A673 (cell line): ENCODE measurements around the gene CPN2. TPM values are rescaled to one million over a fixed set of nuclear protein-coding genes. Genes with fewer than 3 reads are reported as not detected.
A peak's percentile ranks its signal among the peaks of the same experiment; 100 is the strongest.

Experiments
- BruUV-seq: library from RNA; stranded (reverse); fragments of 400-500 nt; replicated peaks from 2 replicates; lab custom pipeline; 2021; lab: Mats Ljungman, UMichigan
- CTCF ChIA-PET: fragments of 300-600 bp; sonication (Branson Sonifier 250); formaldehyde crosslinking; loops from one replicate; lab custom pipeline; 2022; ENCODE audit warnings: antibody characterized with exemption; lab: Charles Lee
- POLR2A ChIA-PET: fragments of 300-600 bp; sonication (Branson Sonifier 250); formaldehyde crosslinking; loops from one replicate; lab custom pipeline; 2022; ENCODE audit warnings: antibody characterized with exemption; ENCODE audit not compliant: low non-redundant PET; lab: Charles Lee
- DNase-seq: peaks from one replicate; pipeline ENCODE4 v3.0.0-alpha.2; 2015; ENCODE audit warnings: low spot score
- H3K27ac ChIP-seq: fragments of 200-600 bp; sonication (generic); 2 replicates; pipeline ENCODE4 v1.5.1; 2016; ENCODE audit warnings: mixed run types, low read depth, mild to moderate bottlenecking, mixed read lengths, antibody characterized with exemption, low read length; ENCODE audit not compliant: poor library complexity, severe bottlenecking
- H3K27me3 ChIP-seq: fragments of 200-600 bp; sonication (generic); replicated peaks from 2 replicates; pipeline ENCODE4 v1.6.1; 2017; ENCODE audit warnings: mixed run types, low read depth, mild to moderate bottlenecking, mixed read lengths, antibody characterized with exemption, low read length; ENCODE audit not compliant: insufficient read depth, poor library complexity
- H3K36me3 ChIP-seq: fragments of 200-600 bp; sonication (generic); 2 replicates; pipeline ENCODE4 v1.6.1; 2016; ENCODE audit warnings: mixed run types, mild to moderate bottlenecking, mixed read lengths, antibody characterized with exemption, low read length; ENCODE audit not compliant: insufficient read depth, poor library complexity, severe bottlenecking
- H3K4me1 ChIP-seq: fragments of 200-600 bp; sonication (generic); 2 replicates; pipeline ENCODE4 v1.6.1; 2017; ENCODE audit warnings: mixed run types, mild to moderate bottlenecking, mixed read lengths, antibody characterized with exemption, low read length; ENCODE audit not compliant: insufficient read depth, poor library complexity, severe bottlenecking
- H3K4me3 ChIP-seq: fragments of 200-600 bp; sonication (generic); 2 replicates; pipeline ENCODE4 v1.5.1; 2016; ENCODE audit warnings: low read depth, mixed run types, mild to moderate bottlenecking, mixed read lengths, low read length; ENCODE audit not compliant: poor library complexity, severe bottlenecking
- H3K9me3 ChIP-seq: fragments of 200-600 bp; sonication (generic); 2 replicates; pipeline ENCODE4 v1.6.1; 2016; ENCODE audit warnings: mixed run types, low read depth, mild to moderate bottlenecking, mixed read lengths, antibody characterized with exemption, low read length; ENCODE audit not compliant: poor library complexity, severe bottlenecking
- CTCF ChIP-seq: fragments of 300-800, 200-600 bp; sonication (generic); conservative IDR thresholded peaks from 2 replicates; pipeline ENCODE4 v1.5.1; 2017; ENCODE audit warnings: low read depth, mild to moderate bottlenecking, antibody characterized with exemption, low read length, moderate library complexity, mixed read lengths
- EZH2 ChIP-seq: fragments of 200-600 bp; sonication (generic); IDR thresholded peaks from 2 replicates; pipeline ENCODE4 v1.6.1; 2017; ENCODE audit warnings: borderline replicate concordance, low read depth, mild to moderate bottlenecking, mixed read lengths, antibody characterized with exemption, low read length; ENCODE audit not compliant: poor library complexity, severe bottlenecking
- intact Hi-C: fragments of 100-400 bp; cut with micrococcal nuclease; formaldehyde crosslinking; loops from one replicate; pipeline ENCODE4 v1.10.0; 2022; ENCODE audit not compliant: unreplicated experiment
- total RNA-seq: library from RNA; stranded (reverse); gene quantifications from 2 replicates; pipeline ENCODE4 v1.2.3, GENCODE V29; 2021

Gene CPN2
- total RNA-seq, 1 experiment from 2014 or later: not detected

- H3K27me3 ChIP-seq: no peaks in the 10 kb centered on the region
- TF ChIP-seq EZH2 (no peak), CTCF (no peak)
- CTCF ChIA-PET: interaction anchor here (0.6 to 3.5 kb wide), 2 partner anchors 18 to 536 kb away, joined by 3 to 68 read pairs; no protein-coding TSS in a partner anchor
- no TSS peak for BruUV-seq
- intact Hi-C loops: loop anchor here (5.0 to 10.0 kb wide), 2 partner anchors 312 to 650 kb away; no protein-coding TSS in a partner anchor
- H3K9me3 ChIP-seq: peaks cover 12% of the 10 kb centered on the region
- no peaks in the 10 kb centered on the region for H3K36me3 ChIP-seq
- H3K4me3 ChIP-seq: no peak overlapping the region
- peaks cover 39% of the 10 kb centered on the region for H3K4me1 ChIP-seq
- H3K27ac ChIP-seq: no peak overlapping the region
- POLR2A ChIA-PET: no interaction called here
- no peak for DNase-seq
These were observed 34.2 kb downstream of the CPN2 start for GRCh38 chr3:194316918-194317317.

GRCh38 chr3:194315965-194316361 is 35.2 kb downstream of the CPN2 start:
- ChIA-PET CTCF (interaction anchor here (0.6 to 3.5 kb wide), 15 partner anchors 174 to 743 kb away, joined by 3 to 68 read pairs (median 7); partner anchors contain the start of gene HES1), POLR2A (interaction anchor here (0.6 to 1.0 kb wide), 6 partner anchors 175 to 650 kb away, joined by 3 to 25 read pairs (median 6); no protein-coding TSS in a partner anchor)
- no TSS peak for BruUV-seq
- no peak overlapping the region for H3K27ac ChIP-seq
- peak overlapping the region; percentile 48 for H3K4me3 ChIP-seq
- intact Hi-C loops: loop anchor here (1.0 to 10.0 kb wide), 7 partner anchors 111 to 649 kb away; no protein-coding TSS in a partner anchor
- no peak for DNase-seq
- H3K9me3 ChIP-seq: peaks cover 12% of the 10 kb centered on the region
- TF ChIP-seq CTCF (no peak), EZH2 (no peak)
- H3K27me3 ChIP-seq: no peaks in the 10 kb centered on the region
- no peaks in the 10 kb centered on the region for H3K36me3 ChIP-seq
- H3K4me1 ChIP-seq: peaks cover 37% of the 10 kb centered on the region

GRCh38 chr3:194315088-194315964 is 35.8 kb downstream of the CPN2 start:
- peaks cover 12% of the 10 kb centered on the region for H3K9me3 ChIP-seq
- no peaks in the 10 kb centered on the region for H3K27me3 ChIP-seq
- peak overlapping the region; percentile 48 for H3K4me3 ChIP-seq
- intact Hi-C loops: loop anchor here (1.0 to 10.0 kb wide), 7 partner anchors 111 to 648 kb away; no protein-coding TSS in a partner anchor
- H3K36me3 ChIP-seq: no peaks in the 10 kb centered on the region
- TF ChIP-seq EZH2: no peak
- TF ChIP-seq CTCF: peak; percentile 92
- ChIA-PET POLR2A (interaction anchor here (0.6 to 1.0 kb wide), 5 partner anchors 176 to 650 kb away, joined by 4 to 25 read pairs (median 6); no protein-coding TSS in a partner anchor), CTCF (interaction anchor here (0.5 to 3.5 kb wide), 19 partner anchors 126 to 742 kb away, joined by 3 to 68 read pairs (median 7); partner anchors contain the start of gene HES1)
- H3K27ac ChIP-seq: peak overlapping the region; percentile 87
- DNase-seq: peak; percentile 94
- H3K4me1 ChIP-seq: peaks cover 37% of the 10 kb centered on the region
- no TSS peak for BruUV-seq
